Measurements from ENCODE around the gene MICAL2.

The MICAL2 gene

GRCh38 chr11:12174477-12175143 is 64.2 kb downstream of the MICAL2 start:
- no peak for DNase-seq

DNA sequence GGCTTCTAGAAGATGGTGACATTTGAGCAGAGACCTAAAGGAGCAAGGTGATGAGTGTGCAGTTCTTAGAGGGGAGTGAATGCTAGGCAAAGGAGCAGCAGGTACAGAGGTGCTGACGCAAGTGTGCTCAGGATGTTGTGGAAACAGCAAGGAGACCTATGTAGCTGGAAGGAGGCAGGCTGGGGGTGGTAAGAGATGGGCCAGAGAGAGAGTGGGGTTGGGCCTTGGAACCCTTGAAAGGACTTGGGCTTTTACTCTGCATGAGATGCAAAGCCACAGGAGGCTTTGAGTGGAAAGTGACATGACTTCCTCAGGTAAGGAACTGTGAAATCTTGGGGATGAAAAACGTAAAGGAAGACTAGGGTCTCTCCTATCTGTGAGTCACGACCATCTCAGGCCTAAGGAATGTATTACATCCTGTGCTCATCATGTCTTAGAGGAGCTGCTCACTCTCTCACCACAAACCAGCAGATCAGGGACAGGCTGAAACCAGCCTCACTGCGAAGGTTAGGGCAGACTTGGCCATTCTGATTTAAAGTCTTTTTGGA is 65.4 kb downstream of the MICAL2 start:
- no peak for DNase-seq

GRCh38 chr11:12176410-12176809 is 66.0 kb downstream of the MICAL2 start:
- DNase-seq = no peak

DNA sequence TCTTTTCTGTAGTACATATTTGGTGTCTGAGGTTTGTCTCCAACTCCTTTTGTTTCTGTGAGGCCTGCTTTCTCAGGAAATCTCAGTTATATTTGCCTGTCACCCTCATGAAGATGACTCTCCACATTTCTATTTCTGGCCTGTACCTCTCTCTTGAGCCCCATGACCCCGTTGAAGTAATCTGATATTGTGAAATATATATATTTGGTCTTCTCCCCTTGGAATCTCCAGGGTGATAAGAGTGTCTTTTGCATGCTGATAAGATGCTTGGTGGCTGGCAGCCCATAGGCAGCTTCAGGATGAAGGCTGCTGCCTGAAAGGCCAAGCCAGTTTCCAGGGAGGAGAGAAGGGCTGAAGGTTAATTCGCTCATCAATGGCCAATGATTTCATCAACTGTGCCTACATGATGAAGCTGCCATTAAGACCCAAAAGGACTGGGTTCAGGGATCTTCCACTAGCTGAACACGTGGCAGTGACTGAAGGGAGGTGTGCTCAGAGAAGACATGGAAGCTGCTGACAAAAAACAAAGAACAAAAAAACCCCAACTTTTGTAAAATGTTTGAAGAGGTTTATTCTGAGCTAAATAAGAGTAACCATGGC is 67.4 kb downstream of the MICAL2 start:
- DNase-seq = no peak

- DNase-seq = no peak
Observed at GRCh38 chr11:12179019-12179418, 68.6 kb downstream of the MICAL2 start.

- no peak for DNase-seq
Observed at GRCh38 chr11:12179531-12179930, 69.1 kb downstream of the MICAL2 start.

- DNase-seq = no peak
Observed at GRCh38 chr11:12180257-12181205, 70.1 kb downstream of the MICAL2 start.

DNA sequence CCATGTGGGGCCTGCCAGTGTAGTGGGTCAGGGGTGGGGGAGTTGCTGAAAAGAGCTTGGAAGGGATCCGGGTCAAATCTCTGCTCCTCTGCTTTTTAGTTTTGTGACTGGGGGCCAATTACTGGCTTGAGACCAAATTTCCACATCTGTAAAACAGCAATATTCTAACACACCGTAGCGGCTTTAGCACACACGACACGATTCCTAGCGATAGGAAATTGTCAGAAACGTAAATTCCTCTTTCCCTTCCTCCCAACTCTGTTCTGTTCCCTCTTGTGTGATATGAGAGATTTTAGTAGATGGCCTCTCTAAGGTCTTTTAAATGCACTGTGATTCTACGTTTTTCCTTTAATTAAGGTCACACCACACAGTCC is 71.9 kb downstream of the MICAL2 start:
- DNase-seq = no peak

- no peak for DNase-seq
Observed at GRCh38 chr11:12182676-12183541, 72.5 kb downstream of the MICAL2 start.

DNA sequence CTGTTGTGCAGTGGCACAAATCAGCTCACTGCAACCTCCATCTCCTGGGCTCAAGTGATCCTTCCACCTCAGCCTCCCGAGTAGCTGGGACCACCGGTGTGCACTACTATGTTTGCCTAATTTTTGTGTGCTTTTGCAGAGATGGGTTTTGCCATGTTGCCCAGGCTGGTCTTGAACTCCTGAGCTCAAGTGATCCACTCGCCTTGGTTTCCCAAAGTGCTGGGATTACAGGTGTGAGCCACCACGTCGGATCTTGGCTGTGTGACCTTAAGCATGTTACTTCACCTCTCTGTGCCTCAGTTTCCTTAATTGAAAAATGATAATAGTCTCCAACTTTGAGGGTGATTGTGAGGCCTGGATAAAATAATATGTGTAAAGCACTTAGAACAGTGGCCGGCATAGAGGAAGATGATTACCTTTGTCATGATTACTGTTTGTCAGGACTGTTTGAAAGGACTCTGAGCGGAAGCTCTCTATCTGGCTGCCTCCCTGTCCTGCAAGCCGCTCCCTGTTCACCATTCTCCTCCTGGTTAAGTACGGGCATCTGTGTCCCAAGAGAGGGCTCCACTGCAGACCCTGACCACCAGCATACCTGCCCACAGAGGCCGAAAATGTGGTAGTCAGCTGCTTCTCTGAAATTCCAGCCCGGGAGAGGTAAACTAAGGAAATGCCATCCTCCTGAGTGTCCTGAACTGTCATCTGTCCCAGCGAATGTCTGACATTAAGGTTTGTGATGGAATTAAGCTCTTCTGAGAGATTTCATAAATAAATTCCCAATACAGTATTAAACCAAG is 73.6 kb downstream of the MICAL2 start:
- DNase-seq = no peak

DNA sequence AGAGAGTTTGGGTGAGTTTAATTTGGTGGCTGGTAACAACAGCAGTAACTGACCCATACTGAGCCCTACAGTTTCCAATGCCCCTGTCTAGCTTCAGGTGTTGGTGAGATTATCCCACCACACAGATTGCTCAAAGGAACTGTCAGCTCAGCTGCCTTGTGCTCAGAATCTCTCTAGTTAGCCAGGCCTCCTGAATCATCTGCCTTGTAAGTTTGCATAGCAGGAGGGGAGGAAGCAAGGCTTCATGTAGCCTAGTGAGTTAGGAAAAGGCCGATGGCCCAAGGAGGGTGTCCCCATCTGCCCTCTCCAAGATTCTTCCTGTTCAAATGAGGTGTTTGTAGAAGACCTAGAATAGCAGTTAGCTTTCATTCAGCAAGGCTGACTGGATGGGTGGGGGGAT is 74.3 kb downstream of the MICAL2 start:
- DNase-seq = no peak

DNA sequence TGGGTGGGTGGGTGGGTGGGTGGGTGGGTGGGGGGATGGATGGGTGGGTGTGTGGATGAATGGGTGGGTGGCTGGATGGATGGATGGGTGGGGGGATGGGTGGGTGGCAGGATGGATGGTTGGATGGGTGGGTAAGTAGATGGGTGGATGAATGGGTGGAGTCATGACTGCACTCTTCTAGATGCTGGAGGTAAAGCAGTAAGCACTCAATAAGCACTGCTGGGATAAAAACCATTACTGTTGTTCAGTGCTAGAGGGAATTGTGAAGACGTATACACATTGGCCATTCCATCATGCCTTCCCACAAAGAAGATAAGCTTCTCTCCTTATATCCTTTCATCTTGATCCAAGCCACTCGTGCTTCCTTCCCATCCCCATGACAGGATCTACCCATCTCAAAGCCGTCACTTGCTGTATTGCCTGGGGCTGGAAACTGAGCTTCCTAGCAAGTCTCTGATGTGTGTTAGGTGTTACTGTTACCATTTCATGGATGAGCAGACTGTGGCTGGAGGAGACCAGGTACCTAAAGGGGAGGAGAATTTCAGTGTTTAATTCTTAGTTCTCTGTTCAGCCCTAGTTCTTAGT is 74.8 kb downstream of the MICAL2 start:
- DNase-seq = no peak

- DNase-seq = no peak
Observed at GRCh38 chr11:12185914-12186313, 75.5 kb downstream of the MICAL2 start.

DNA sequence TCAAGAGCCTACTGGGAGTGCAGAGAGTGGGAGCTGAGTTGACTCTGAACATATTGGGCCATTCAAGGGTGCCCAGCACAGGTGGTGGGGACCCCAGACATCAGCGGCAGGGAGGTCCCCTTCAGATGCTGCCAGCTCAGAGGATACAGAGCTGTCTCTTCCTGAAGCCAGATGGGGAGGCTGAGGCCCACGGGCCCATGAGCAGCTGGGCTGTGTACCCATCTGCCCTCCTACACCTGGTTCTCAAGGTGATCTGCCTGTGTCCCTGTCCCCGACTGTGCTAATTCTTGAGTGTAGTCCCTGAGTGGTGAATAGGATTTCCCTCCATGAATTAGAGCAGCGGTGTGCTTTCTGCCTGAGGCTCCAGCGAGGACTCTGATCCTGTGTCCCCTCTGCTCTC is 76.3 kb downstream of the MICAL2 start:
- DNase-seq = no peak

GRCh38 chr11:12187399-12187798 is 77.0 kb downstream of the MICAL2 start:
- DNase-seq = no peak

GRCh38 chr11:12188548-12189317 is 78.3 kb downstream of the MICAL2 start:
- DNase-seq = no peak

GRCh38 chr11:12189543-12190235 is 79.3 kb downstream of the MICAL2 start:
- peak; percentile 39 for DNase-seq

DNA sequence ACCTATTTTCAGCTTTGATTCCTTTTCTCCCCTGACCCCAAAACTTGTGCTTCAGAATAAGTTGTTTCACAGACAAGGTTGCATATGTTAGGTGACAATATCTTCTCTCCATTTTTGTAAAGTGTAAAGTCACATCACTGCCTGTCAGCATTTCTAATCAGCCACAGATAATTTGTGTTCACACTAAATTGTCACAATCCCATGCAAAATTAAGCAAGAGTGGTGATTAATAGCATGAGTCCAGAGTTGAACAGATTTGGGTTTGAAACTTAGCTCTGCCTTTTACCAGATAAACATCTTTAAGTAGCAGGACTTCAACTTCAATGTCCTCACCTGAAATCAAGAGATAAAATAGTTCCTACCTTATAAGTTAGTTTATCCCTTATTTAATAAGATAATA is 80.1 kb downstream of the MICAL2 start:
- DNase-seq = no peak

DNA sequence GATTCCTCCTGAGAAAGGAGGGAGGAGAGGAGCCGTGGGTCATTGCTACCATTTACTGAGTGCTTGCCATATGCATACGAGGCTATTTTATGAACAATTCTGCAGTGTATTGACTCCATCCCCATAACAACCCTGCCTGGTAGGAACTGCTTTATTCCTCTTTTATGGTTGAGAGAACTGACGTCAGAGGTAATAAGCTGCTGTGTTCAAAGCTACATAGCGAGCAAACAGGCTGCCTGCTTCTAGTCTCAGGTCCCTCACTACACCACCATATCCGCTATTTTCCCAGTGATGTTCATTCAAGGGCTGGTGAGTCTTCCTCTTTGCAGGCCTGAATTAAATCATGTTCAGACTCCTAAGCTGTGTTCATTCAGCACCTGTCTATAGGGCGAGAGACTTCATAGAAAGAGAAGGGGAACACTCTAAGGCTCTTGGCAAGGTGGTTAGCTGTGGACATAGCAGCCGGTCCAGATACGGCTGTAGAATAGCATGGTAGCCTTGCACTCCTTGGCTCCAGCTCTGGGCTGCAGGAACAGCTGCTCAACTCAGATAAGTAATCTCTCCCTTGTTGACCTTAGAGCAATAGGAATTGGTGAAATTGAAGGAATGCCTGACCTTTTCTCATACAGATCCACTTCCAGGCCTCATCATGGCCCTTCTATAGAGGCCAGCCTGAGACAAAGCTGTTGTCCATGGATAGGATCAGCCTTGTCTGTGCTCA is 82.6 kb downstream of the MICAL2 start:
- DNase-seq = no peak

All from T-helper 9 cell (primary cell).